Activated CD4-positive, alpha-beta memory T cell treated with anti-CD3 and anti-CD28 coated beads, Interleukin-2, amount 10 ng/mL, durations not matched to agents 7 days and 5 days (primary cell): Measurements from ENCODE around the gene CHRM4. TPM values are rescaled to one million over a fixed set of nuclear protein-coding genes. Genes with fewer than 3 reads are reported as not detected.
"Not testable (repeated sequence)": the region's sequence is repeated elsewhere in the genome, so short reads cannot be mapped to it uniquely, and the experiment has no call there.

Source experiments
- CTCF ChIA-PET: fragments of 350-600 bp; sonication (Branson Sonifier 250); formaldehyde crosslinking; loops from one replicate; lab custom pipeline; 2021; ENCODE audit warnings: antibody characterized with exemption, inconsistent platforms; lab: Charles Lee
- POLR2A ChIA-PET: fragments of 350-600 bp; sonication (Branson Sonifier 250); formaldehyde crosslinking; loops from one replicate; lab custom pipeline; 2021; ENCODE audit warnings: antibody characterized with exemption; lab: Charles Lee
- DNase-seq: peaks from one replicate; pipeline ENCODE4 v3.0.0-alpha.2; 2020
- H3K27ac Mint-ChIP-seq: one replicate; pipeline ENCODE4 v1.8.0; 2021; ENCODE audit warnings: mild to moderate bottlenecking, mixed read lengths
- H3K27me3 Mint-ChIP-seq: one replicate; pipeline ENCODE4 v1.8.0; 2021; ENCODE audit warnings: mixed read lengths
- H3K36me3 Mint-ChIP-seq: one replicate; pipeline ENCODE4 v1.8.0; 2021; ENCODE audit warnings: low read depth, mixed read lengths
- H3K4me1 Mint-ChIP-seq: one replicate; pipeline ENCODE4 v1.8.0; 2021; ENCODE audit warnings: mixed read lengths
- H3K4me3 Mint-ChIP-seq: one replicate; pipeline ENCODE4 v1.8.0; 2021; ENCODE audit warnings: mild to moderate bottlenecking, mixed read lengths
- H3K9me3 Mint-ChIP-seq: one replicate; pipeline ENCODE4 v1.8.0; 2021; ENCODE audit warnings: mixed read lengths
- total RNA-seq, 2 experiments: library from RNA; stranded (reverse); gene quantifications; one replicate each; pipeline ENCODE4 v1.2.3, GENCODE V29; 2021

CHRM4 gene
- total RNA-seq, 2 experiments from 2014 or later, result 0.30 to 0.38 TPM

DNA sequence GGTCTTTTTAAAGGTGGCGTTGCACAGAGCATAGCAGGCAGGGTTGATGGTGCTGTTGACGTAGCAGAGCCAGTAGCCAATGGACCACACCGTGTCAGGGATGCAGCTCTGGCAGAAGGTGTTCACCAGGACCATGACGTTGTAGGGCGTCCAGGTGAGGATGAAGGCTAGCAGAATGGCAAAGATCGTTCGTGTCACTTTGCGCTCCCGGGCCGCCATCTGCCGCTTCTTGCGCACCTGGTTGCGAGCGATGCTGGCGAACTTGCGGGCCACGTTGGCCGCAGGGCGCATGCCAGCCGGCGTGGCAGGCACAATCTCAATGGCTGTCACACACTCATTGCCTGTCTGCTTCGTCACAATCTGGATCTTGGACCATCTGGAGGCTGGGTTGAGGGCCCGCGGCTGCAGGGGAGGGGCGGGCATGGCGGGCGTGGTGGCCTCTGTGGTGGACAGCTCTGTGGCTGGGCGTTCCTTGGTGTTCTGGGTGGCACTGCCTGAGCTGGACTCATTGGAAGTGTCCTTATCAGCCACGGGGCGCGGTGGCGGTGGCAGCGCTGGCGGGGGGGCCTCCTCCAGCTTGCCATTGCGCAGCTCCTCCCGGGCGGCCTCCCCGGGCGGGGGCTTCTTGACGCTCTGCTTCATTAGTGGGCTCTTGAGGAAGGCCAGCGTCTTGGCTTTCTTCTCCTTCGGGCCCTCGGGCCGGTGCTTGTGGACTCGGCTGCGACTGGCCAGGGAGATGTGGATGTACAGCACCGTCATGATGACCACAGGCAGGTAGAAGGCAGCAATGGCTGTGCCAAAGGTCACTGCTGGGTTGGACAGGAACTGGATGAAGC, 6.2 kb downstream of the CHRM4 start:
- no peaks in the 10 kb centered on the region for H3K9me3 Mint-ChIP-seq
- POLR2A ChIA-PET, result no interaction called here

DNA sequence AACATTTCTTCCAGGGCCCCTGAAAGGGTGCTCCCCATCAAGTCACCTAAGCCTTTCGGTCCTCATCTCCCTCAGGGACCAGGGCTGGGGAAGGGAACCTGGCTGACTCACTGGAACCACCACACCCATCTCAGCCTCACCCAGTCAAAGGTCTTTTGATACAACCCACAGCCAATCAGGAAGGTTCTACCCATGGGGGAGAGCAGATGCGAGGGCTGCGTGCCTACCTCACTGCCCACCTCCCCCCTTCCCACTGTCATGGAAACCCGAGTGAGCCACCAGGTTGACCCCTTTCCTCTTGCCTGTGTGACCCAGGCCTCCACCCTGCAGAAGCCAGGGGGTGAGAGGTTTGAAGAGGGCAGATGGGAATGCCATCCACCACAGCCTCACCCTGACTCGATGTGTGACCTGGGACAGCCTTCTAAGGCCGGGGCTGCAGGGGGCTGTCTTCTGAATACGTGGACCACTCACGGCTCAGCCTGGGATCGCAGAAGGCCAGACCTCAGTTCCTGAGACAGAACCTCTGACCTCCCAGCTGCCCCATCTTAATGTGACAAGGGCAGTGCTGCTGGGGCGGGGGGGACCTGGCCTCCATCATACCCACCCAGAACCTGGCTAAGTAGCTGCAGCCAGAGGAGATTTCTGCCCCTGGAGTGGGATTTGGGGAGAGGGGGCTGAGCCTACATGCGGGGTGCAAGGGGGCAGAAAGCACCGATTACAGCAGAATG, 7.4 kb downstream of the CHRM4 start:
- Mint-ChIP-seq H3K4me1 (peaks cover 24% of the 10 kb centered on the region), H3K36me3 (peaks cover 2% of the 10 kb centered on the region), H3K27ac (no peak overlapping the region), H3K9me3 (no peaks in the 10 kb centered on the region), H3K4me3 (no peak overlapping the region), H3K27me3 (peaks cover 46% of the 10 kb centered on the region)
- DNase-seq, result no peak
- ChIA-PET CTCF (interaction anchor here (1.0 kb wide), 1 partner anchor 9 kb away, joined by 3 read pairs; no protein-coding TSS in a partner anchor), POLR2A (no interaction called here)

More for the DNA sequence above, 6.2 kb downstream of the CHRM4 start:
- Mint-ChIP-seq H3K27ac (no peak overlapping the region), H3K4me1 (peaks cover 30% of the 10 kb centered on the region), H3K27me3 (peaks cover 58% of the 10 kb centered on the region), H3K4me3 (no peak overlapping the region), H3K36me3 (no peaks in the 10 kb centered on the region)
- CTCF ChIA-PET, result no interaction called here
- DNase-seq, result no peak

DNA sequence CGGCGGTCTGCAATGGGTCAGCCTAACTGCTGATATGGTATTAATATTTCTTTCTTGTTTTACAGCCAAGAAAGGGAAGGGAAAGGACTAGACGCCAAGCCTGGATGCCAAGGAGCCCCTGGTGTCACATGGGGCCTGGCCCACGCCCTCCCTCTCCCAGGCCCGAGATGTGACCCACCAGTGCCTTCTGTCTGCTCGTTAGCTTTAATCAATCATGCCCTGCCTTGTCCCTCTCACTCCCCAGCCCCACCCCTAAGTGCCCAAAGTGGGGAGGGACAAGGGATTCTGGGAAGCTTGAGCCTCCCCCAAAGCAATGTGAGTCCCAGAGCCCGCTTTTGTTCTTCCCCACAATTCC, 8.2 kb downstream of the CHRM4 start:
- POLR2A ChIA-PET, result no interaction called here
- peaks cover 24% of the 10 kb centered on the region for H3K4me1 Mint-ChIP-seq

DNA sequence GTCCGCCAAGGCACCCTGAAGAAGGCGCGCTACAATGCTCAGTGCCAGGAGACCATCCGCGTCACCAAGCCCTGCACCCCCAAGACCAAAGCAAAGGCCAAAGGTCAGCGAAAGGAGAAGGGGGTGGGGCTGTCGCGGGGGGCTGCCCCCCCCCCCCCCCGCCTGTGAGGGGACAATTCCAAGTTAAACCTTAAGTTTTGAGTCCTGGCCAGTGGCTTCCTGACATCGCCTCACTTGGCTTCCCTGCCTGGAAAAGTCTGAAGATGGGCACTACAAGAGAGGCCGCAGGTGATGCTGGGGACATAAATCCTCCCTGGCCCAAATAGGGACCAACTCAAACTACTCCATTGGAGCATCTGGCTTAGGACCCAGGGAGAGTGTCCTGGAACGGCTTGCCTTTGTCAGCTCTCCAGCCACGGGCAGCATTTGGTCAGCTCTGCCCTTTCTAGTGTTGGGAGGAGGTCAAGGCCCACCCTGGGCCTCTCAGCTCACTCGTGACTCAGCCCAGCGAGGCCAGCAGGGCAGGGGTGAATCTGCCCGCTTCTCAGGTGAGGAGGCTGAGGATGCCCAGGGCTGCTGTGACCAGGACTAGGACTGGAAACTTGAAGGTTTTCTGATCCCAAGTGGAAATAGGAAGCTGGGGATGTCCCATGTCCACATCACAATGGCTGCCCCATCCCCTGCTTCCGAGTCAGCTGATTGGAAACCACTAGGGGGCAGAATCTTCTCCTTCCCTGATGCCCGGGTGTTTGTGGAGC, 8.8 kb downstream of the CHRM4 start:
- ChIA-PET CTCF (interaction anchor here (1.0 kb wide), 1 partner anchor 10 kb away, joined by 3 read pairs; no protein-coding TSS in a partner anchor), POLR2A (no interaction called here)
- Mint-ChIP-seq H3K27me3 (peaks cover 33% of the 10 kb centered on the region), H3K4me1 (peaks cover 19% of the 10 kb centered on the region), H3K36me3 (peaks cover 8% of the 10 kb centered on the region), H3K9me3 (no peaks in the 10 kb centered on the region), H3K27ac (no peak overlapping the region), H3K4me3 (no peak overlapping the region)
- no peak for DNase-seq

More for the DNA sequence above, 8.2 kb downstream of the CHRM4 start:
- Mint-ChIP-seq H3K4me3 (no peak overlapping the region), H3K9me3 (no peaks in the 10 kb centered on the region), H3K36me3 (peaks cover 5% of the 10 kb centered on the region), H3K27ac (no peak overlapping the region), H3K27me3 (peaks cover 39% of the 10 kb centered on the region)
- DNase-seq, result no peak
- CTCF ChIA-PET, result interaction anchor here (1.0 kb wide), 1 partner anchor 9 kb away, joined by 3 read pairs; no protein-coding TSS in a partner anchor

DNA sequence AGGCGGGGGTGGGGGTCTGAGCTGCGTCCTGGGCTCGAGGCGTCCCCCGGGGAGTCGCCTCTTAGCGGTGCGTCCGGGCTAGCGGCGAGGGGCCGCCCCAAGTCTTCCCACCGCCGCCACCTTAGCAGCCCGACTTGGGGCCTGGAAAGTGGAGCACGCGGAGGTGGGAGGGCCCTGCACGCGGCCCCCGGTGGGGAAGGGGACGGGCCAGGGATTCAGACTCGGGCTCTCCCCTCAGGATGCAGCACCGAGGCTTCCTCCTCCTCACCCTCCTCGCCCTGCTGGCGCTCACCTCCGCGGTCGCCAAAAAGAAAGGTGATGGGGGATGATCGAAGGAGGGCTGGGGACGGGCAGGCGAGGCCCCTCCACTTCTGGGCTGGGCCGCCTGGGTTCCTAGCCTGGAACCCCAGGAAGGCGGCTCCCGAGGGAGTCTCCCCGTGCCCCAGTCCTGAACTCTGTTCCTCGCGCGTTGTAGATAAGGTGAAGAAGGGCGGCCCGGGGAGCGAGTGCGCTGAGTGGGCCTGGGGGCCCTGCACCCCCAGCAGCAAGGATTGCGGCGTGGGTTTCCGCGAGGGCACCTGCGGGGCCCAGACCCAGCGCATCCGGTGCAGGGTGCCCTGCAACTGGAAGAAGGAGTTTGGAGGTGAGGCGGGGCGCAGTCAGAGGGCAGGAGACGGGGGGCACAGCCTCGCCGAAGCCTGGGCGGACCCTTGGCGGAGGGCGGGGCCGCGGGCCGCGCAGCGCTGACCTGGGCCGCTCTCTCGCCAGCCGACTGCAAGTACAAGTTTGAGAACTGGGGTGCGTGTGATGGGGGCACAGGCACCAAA, 9.5 kb downstream of the CHRM4 start:
- no peaks in the 10 kb centered on the region for H3K9me3 Mint-ChIP-seq
- no peak overlapping the region for H3K27ac Mint-ChIP-seq
- ChIA-PET CTCF (no interaction called here), POLR2A (no interaction called here)
- DNase-seq, result no peak
- peaks cover 15% of the 10 kb centered on the region for H3K4me1 Mint-ChIP-seq
- peaks cover 28% of the 10 kb centered on the region for H3K27me3 Mint-ChIP-seq
- H3K36me3 Mint-ChIP-seq, result peaks cover 16% of the 10 kb centered on the region
- peak overlapping the region; percentile 68 for H3K4me3 Mint-ChIP-seq

DNA sequence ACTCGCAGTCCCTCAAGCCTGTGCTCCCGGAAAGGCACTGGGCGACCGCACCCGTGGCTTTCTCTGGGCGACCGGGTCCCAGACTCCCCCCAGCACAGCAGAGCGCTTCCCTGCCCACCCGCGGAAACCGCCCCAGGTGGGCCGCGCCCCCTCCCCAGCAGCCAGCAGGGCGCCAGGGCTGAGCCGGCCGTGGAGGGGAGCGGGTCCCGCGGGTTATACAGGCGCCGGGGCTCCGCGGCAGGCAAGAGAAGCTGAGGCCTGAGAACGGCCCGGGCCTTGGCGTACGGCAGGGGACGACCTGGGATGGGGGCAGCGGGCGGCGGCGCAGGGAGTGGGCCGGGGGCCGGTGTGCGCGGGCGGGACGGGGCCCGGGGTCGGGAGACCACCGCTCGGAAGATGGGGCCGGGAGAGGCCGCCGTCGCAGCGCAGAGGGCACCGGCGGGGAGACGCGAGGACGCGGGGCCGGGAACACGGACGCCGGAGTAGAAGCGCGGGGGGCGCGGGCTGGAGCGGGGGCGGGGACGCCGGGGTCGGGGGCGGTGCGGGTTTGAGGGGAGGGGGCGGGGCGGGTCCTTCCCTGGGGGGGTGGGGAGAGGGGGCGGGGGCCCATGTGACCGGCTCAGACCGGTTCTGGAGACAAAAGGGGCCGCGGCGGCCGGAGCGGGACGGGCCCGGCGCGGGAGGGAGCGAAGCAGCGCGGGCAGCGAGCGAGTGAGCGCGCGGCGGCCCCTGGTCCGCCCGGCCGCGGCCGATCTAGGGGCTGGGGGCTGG, 10.3 kb downstream of the CHRM4 start, which contains the start of gene MDK:
Gene MDK (plus strand): TSS at position 622 of the 771 bp plus-strand sequence. CDS start 389 bp downstream, outside the sequence.
- no peaks in the 10 kb centered on the region for H3K9me3 Mint-ChIP-seq
- H3K4me3 Mint-ChIP-seq, result peak within 1 kb of the TSS; percentile 70
- CTCF ChIA-PET, result no interaction called here
- peaks cover 15% of the 10 kb centered on the region for H3K4me1 Mint-ChIP-seq
- DNase-seq, result no peak
- POLR2A ChIA-PET, result interaction anchor here (0.5 kb wide), 1 partner anchor 12 kb away, joined by 3 read pairs; no protein-coding TSS in a partner anchor
- peak within 1 kb of the TSS; percentile 60 for H3K27ac Mint-ChIP-seq
- H3K36me3 Mint-ChIP-seq, result peaks cover 24% of the 10 kb centered on the region
- H3K27me3 Mint-ChIP-seq, result peaks cover 20% of the 10 kb centered on the region

GRCh38 chr11:46380340-46381047, 11.1 kb downstream of the CHRM4 start:
- Mint-ChIP-seq H3K4me3 (peak overlapping the region; percentile 70), H3K27me3 (peaks cover 14% of the 10 kb centered on the region), H3K36me3 (peaks cover 29% of the 10 kb centered on the region), H3K4me1 (peaks cover 15% of the 10 kb centered on the region), H3K9me3 (no peaks in the 10 kb centered on the region), H3K27ac (peak overlapping the region; percentile 60)
- POLR2A ChIA-PET, result interaction anchor here (1.1 kb wide), 1 partner anchor 12 kb away, joined by 3 read pairs; no protein-coding TSS in a partner anchor
- peak; percentile 71 for DNase-seq
- CTCF ChIA-PET, result no interaction called here

- H3K27ac Mint-ChIP-seq, DNase-seq, H3K9me3 Mint-ChIP-seq, CTCF ChIA-PET: not testable (repeated sequence)
- POLR2A ChIA-PET, result interaction anchor here (1.1 kb wide), 1 partner anchor 12 kb away, joined by 3 read pairs; no protein-coding TSS in a partner anchor
- Mint-ChIP-seq H3K27me3 (peaks cover 11% of the 10 kb centered on the region), H3K4me3 (peak overlapping the region; percentile 41), H3K36me3 (peaks cover 36% of the 10 kb centered on the region), H3K4me1 (peaks cover 15% of the 10 kb centered on the region)
Observed at GRCh38 chr11:46379482-46380293, 11.9 kb downstream of the CHRM4 start.

DNA sequence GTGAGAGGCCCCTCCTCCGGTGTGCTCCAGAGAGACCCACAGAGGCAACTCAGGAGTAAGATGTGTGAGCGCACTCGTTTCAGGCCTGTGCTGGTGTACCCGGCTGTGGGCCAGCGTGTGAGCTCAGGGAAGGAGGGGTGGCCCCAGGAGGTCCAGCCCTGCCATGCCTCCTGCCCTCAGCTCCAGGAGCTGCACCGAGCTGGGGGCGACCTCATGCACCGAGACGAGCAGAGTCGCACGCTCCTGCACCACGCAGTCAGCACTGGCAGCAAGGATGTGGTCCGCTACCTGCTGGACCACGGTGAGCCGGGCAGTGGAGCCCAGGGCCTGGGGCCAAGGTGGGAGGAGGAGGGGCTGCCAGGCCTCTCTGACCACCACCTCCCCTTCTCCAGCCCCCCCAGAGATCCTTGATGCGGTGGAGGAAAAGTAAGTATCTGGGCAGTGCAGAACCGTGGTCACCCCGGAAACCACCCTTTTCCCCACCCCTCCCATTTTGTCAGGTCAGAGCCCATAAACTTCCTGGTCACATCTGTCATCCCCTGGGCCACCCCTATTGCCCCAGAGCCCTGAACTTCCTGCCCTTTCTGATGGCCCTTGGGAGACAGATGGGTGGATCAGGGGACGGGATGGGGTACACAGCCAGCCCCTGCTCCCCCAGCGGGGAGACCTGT, 12.6 kb downstream of the CHRM4 start:
- Mint-ChIP-seq H3K36me3 (peaks cover 41% of the 10 kb centered on the region), H3K27ac (no peak overlapping the region), H3K27me3 (peaks cover 9% of the 10 kb centered on the region), H3K9me3 (no peaks in the 10 kb centered on the region), H3K4me1 (peaks cover 15% of the 10 kb centered on the region), H3K4me3 (peak overlapping the region; percentile 41)
- CTCF ChIA-PET, result interaction anchor here (0.8 to 2.3 kb wide), 3 partner anchors 10 to 27 kb away, joined by 3 to 10 read pairs (median 3); no protein-coding TSS in a partner anchor
- no peak for DNase-seq
- POLR2A ChIA-PET, result interaction anchor here (1.0 kb wide), 1 partner anchor 16 kb away, joined by 3 read pairs; no protein-coding TSS in a partner anchor

GRCh38 chr11:46378296-46378695, 13.3 kb downstream of the CHRM4 start:
- CTCF ChIA-PET, result interaction anchor here (0.8 to 2.3 kb wide), 3 partner anchors 10 to 26 kb away, joined by 3 to 10 read pairs (median 3); no protein-coding TSS in a partner anchor
- Mint-ChIP-seq H3K4me1 (peaks cover 14% of the 10 kb centered on the region), H3K4me3 (no peak overlapping the region), H3K9me3 (no peaks in the 10 kb centered on the region), H3K27ac (no peak overlapping the region), H3K27me3 (peaks cover 5% of the 10 kb centered on the region), H3K36me3 (peaks cover 41% of the 10 kb centered on the region)
- DNase-seq, result no peak
- POLR2A ChIA-PET, result interaction anchor here (1.0 kb wide), 1 partner anchor 15 kb away, joined by 3 read pairs; no protein-coding TSS in a partner anchor
